Kidney (tissue), 14 donors: ENCODE results near the gene CPE. TPM values are rescaled to one million over a fixed set of nuclear protein-coding genes. Genes with fewer than 3 reads are reported as not detected.

Experiments
- DNase-seq, 5 donors: peaks; one replicate each; pipeline ENCODE4 v3.0.0-alpha.2; 2013 to 2020
- FAIRE-seq: peaks from 2 replicates; lab custom pipeline; 2012; peaks lifted over from hg19 to GRCh38; lab: Jason Lieb, UNC
- H3K27ac ChIP-seq, 2 donors: one replicate each; pipeline ENCODE4 v1.7.0; 2013; ENCODE audit warnings: low read depth in 2 of 2, low read length in 2 of 2, inconsistent platforms in 1 of 2
- H3K27me3 ChIP-seq: one replicate; pipeline ENCODE4 v1.7.1; 2013; ENCODE audit warnings: low read length, inconsistent platforms; ENCODE audit not compliant: control insufficient read depth, insufficient read depth
- H3K36me3 ChIP-seq, 3 donors: one replicate each; pipeline versions ENCODE4 v1.7.0 to v1.7.1; 2013; ENCODE audit warnings: low read length in 3 of 3, control low read depth in 1 of 3, inconsistent platforms in 1 of 3; ENCODE audit not compliant: insufficient read depth in 3 of 3, control insufficient read depth in 2 of 3
- H3K4me1 ChIP-seq, 3 donors: one replicate each; pipeline versions ENCODE4 v1.7.0 to v1.7.1; 2013; ENCODE audit warnings: low read length in 3 of 3, inconsistent platforms in 1 of 3, low read depth in 1 of 3; ENCODE audit not compliant: control insufficient read depth in 2 of 3, insufficient read depth in 2 of 3
- H3K4me3 ChIP-seq, 3 donors: one replicate each; pipeline versions ENCODE4 v1.7.0 to v1.8.1; 2013; ENCODE audit warnings: low read length in 3 of 3, control low read depth in 1 of 3, inconsistent platforms in 1 of 3
- H3K9ac ChIP-seq, 3 donors: one replicate each; pipeline versions ENCODE4 v1.7.0 to v1.7.1; 2013; ENCODE audit warnings: low read length in 3 of 3, control low read depth in 1 of 3, inconsistent platforms in 1 of 3
- H3K9me3 ChIP-seq, 3 donors: one replicate each; pipeline versions ENCODE4 v1.7.0 to v1.7.1; 2013; ENCODE audit warnings: low read length in 3 of 3, control low read depth in 1 of 3, inconsistent platforms in 1 of 3; ENCODE audit not compliant: control insufficient read depth in 2 of 3, insufficient read depth in 1 of 3
- CTCF ChIP-seq: IDR thresholded peaks from 3 replicates; pipeline ENCODE4 v1.5.1; 2012; ENCODE audit warnings: mild to moderate bottlenecking, moderate library complexity, borderline replicate concordance; ENCODE audit not compliant: insufficient read depth; ENCODE audit errors: extremely low read depth
- intact Hi-C: fragments of 100-400 bp; cut with DNase I; formaldehyde crosslinking; loops from one replicate; pipeline ENCODE4 v1.11.1; 2022
- polyA plus RNA-seq: library from polyadenylated mRNA; stranded (reverse); fragments of 350-450 nt; fragmentation: Illumina TruSeq; extraction: RNeasy Lipid Tissue Mini Kit (QIAGEN cat#74804); gene quantifications from one replicate; pipeline ENCODE4 v1.2.3, GENCODE V29; 2014; ENCODE audit warnings: low read depth, low replicate concordance; ENCODE audit not compliant: insufficient read depth
- total RNA-seq: library from RNA; stranded (reverse); fragmentation: NEBNext Ultra II Directional; extraction: Animal tissue kit (Norgen Biotek cat#: 25700); gene quantifications from one replicate; pipeline ENCODE4 v1.2.1, GENCODE V29; 2021
- donor health status: control.
- donor health status: control.
- donor health status: control.
- donor health status: control.
- donor health status: control.
- donor health status: DM: yes; HTN: yes; CAD: no.
- donor health status: Normal renal cell carcinoma (clear cell type).

CPE gene
- total and polyA plus RNA-seq, 2 donors from 2014 or later = 24.2 to 87.7 TPM

DNA sequence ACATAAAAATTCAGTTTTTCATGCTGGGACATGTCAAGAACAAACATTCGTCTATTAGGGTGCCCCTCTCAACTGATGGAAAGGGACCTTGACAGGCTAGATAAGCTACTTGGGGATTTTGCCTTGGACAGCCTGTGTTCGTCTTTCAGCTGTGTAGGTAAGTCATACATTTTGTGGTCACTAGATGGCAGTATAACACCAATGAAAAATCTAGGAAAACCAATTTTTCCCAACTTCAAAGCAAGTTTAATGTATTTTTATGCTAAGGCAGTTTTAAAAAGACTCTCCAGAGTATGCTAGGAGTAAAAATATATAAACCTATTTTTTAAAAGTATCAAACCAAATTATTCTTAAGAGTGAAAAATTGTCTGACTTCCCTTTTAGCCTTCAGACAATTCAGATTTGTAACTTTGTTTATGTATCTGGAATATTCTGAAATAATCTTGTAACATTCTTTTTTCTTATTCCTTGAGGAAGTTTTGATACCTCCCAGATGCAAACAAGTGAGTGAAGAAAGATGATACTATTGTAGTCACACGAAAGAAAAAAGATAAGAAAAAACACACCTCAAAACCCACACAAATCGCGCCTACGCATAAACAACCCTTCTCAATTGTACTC lies 158.3 kb downstream of the CPE start:
- no peak overlapping the region for H3K27ac ChIP-seq
- intact Hi-C loops = loop anchor here (10.0 kb wide), 1 partner anchor 558 kb away; no protein-coding TSS in a partner anchor
- FAIRE-seq (peak; percentile 79), DNase-seq (peak in 2 of 5 donors; percentile 68 to 71)
- no peaks in the 10 kb centered on the region for H3K9me3 ChIP-seq
- H3K36me3 ChIP-seq = no peaks in the 10 kb centered on the region
- no peaks in the 10 kb centered on the region for H3K4me1 ChIP-seq
- no peak overlapping the region for H3K9ac ChIP-seq
- H3K27me3 ChIP-seq = no peaks in the 10 kb centered on the region
- no peak overlapping the region for H3K4me3 ChIP-seq
- peak; percentile 74 for TF ChIP-seq CTCF

- intact Hi-C loops = loop anchor here (10.0 kb wide), 1 partner anchor 555 kb away; no protein-coding TSS in a partner anchor
- H3K4me1 ChIP-seq = no peaks in the 10 kb centered on the region
- no peak overlapping the region for H3K27ac ChIP-seq
- H3K36me3 ChIP-seq = no peaks in the 10 kb centered on the region
- H3K4me3 ChIP-seq = no peak overlapping the region
- no peak overlapping the region for H3K9ac ChIP-seq
- H3K27me3 ChIP-seq = no peaks in the 10 kb centered on the region
- no peak for TF ChIP-seq CTCF
- FAIRE-seq (no peak), DNase-seq (peak in 2 of 5 donors; percentile 5 to 14)
- H3K9me3 ChIP-seq = no peaks in the 10 kb centered on the region
These were observed 161.0 kb downstream of the CPE start for GRCh38 chr4:165539801-165540200.

- intact Hi-C loops = no loop called here
- Histone ChIP-seq H3K4me1 (no peaks in the 10 kb centered on the region), H3K9ac (no peak overlapping the region), H3K9me3 (no peaks in the 10 kb centered on the region), H3K27me3 (no peaks in the 10 kb centered on the region), H3K27ac (no peak overlapping the region), H3K36me3 (no peaks in the 10 kb centered on the region), H3K4me3 (no peak overlapping the region)
- FAIRE-seq (no peak), DNase-seq (no peak)
- no peak for TF ChIP-seq CTCF
These were observed 161.5 kb downstream of the CPE start for GRCh38 chr4:165540206-165540830.
